Stimulated activated CD8-positive, alpha-beta memory T cell treated with anti-CD3 and anti-CD28 coated beads, Interleukin-2, amount 100 ng/mL, for 48 hours (primary cell): Measurements from ENCODE around the gene NT5C3B.
"Not testable (repeated sequence)": the region's sequence is repeated elsewhere in the genome, so short reads cannot be mapped to it uniquely, and the experiment has no call there.

Experiments
- DNase-seq, 2 donors: peaks; one replicate each; pipeline ENCODE4 v3.0.0-alpha.2; 2020; ENCODE audit warnings: low read depth in 2 of 2

The NT5C3B gene

DNA sequence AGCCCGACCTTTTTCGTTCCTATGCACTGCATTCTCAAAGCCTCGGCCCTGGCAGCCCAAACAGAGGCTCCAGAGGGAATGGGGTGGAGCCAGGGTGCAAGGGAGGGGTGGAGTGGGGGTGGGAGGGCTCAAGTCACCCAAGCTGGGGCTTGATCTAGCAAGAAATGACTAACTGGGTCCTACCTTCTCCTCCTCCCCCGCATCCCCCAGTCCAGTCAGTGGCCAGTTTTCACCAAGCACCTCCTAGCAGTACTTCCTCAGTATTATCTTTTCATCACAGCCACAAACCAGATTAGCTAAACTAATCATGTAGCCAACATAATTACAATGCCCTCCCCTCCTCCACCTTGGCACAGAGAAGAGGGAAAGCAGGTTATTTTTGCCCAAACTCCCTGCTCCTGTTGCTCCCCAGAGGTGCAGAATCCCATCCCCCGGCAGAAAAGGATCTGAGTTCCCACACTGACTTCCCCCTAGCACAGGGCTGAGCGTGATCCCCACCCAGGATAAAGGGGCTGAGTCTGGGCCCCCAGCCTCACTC, 51.8 kb downstream of the NT5C3B start:
- DNase-seq: no peak

- no peak for DNase-seq
Observed at GRCh38 chr17:41782142-41782541, 53.9 kb downstream of the NT5C3B start.

DNA sequence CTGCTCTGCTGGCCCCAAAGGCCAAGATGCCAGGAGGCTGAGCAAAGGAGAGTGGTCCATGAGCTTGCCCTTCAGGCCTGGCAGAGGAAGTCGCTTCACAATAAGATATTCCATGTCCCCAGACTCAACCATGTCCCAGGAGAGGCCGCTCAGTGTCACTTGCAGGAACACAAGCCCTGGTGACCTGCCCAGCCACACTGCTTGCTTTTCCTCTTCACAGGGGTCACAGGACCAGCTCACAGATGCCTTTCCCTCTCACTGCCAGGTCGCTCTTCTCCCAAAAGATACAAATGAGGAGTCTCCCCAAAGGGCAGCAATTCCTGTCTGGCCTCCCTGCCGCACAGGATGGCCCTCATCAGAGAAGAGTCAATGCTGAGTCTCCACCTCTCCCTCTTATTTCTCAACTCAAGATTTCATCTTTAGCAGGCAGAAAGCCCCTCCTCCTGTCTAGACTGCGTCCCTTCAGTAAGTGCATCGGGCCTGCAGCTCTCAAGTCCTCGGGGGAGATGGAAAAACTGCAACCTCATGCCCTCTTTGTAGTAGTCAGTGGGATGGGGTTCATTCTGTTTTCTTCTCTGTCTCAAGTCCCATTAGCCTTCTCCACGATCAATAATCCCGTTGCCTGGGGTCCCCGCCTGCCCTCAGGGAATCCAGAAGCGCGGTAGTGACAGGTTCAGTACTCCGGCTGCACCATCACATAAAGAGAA, 54.5 kb downstream of the NT5C3B start:
- DNase-seq: no peak

DNA sequence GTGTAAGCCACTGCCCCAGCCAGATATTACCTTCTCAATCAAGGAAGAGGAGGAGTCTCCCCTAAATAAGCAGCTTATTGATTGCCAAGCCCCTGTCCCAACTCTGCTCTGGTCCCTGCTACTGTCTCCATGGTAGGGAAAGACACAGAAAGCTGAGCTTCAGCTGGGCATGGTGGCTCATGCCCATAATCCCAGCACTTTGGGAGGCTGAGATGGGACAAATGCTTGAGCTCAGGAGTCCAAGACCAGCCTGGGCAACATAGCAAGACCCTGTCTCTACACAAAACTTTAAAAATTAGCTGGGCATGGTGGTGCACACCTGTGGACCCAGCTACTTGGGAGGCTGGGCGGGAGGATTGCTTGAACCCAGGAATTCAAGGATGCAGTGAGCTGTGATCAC, 56.1 kb downstream of the NT5C3B start:
- no peak for DNase-seq

GRCh38 chr17:41777574-41778188, 58.4 kb downstream of the NT5C3B start:
- DNase-seq: no peak

DNA sequence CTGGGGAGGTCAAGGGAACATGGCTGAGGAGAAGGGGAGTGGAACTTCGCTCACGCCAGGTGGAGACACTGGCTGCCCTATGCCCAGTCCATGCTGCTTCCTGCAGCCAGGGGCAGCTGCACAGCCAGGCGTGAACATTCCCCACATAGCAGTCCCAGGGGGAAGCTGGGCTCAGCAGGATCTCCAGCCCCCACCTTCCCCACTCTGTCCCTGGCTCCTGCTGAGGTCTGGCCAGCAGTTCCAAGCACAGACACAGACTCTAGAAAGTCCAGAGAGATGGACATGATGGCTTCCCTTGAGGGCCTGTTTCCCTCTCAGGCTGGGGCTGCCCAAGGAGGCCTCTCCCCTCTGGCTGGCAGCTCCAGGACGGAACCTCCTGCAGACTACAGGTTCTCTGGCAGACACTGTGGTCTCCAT, 58.9 kb downstream of the NT5C3B start:
- DNase-seq: no peak

GRCh38 chr17:41776262-41776900, 59.7 kb downstream of the NT5C3B start:
- DNase-seq: not testable (repeated sequence)

DNA sequence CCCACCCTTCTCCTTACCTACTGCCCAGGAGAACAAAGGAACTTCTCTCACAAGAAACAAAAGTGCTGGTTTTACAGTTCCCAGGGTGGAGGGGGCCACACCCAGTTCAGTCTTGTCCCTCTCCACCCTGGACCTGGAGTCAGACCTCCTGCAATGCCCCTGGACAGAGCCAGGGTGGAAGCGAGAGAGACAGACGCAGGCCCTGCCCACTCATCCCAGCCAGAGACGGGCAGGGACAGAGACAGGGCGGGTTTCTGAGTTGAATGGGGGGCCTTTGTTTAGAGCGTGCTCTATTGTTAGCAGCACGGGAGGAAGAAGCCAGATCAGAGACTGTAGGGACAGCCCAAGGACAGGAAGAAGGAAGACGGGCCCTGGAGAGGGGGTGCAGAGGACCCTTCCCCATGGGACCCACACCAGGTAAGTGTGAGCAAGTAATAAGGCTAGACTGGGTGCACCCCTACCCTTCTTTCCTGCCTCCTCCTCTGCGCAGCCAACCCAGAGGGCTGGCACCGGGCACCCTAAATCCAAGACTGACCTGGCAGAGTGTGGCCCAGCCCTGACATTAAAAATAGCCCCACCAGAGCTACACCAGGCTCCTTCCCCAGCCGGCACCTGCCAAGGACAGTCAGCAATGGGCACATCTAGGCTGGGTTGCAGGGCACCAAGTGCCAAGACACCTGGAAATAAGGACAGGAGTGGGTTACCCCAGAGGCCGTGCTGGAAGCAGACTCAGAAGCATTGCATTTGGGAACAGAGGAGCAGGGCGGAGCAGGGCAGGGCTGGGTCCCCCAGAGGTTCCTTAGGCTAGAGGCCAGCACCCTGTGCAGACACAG, 60.4 kb downstream of the NT5C3B start:
- no peak for DNase-seq
